ENCODE results near the gene LHFPL3. TPM values are rescaled to one million over a fixed set of nuclear protein-coding genes. Genes with fewer than 3 reads are reported as not detected.

The LHFPL3 gene
- total and polyA plus RNA-seq, 2 donors (not counting 3 experiments of a cell fraction or from before 2014, with no cell fraction given) = not detected

DNA sequence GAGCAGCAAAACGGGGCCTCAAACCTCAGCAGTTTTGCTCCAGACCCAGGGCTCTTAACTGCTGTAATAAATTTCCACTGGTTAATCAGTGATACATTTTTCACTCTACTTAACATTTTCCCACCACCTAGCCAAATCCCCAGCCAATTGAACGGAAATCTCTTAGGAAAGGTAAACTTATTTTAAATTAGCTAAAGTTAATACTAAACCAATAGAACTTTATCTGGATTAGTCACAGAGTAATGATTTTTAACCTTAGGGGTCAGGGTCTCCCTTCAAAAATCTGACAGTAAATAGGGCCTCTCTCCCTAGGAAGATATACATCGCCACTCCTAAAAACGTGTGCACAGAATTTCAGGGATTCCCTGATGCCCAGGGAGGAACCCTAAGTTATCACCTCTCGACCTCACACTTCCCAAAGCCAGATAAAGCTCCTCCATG, 598.2 kb downstream of the LHFPL3 start:
- Histone ChIP-seq H3K4me3 (replicated peaks in 1 of 3; ENCODE audit: insufficient read depth in 1 of 3, low read depth in 1 of 3, low read length in 3 of 3) (no peak overlapping the region), H3K27ac (ENCODE audit: insufficient read depth, low read depth, low read length) (no peak overlapping the region), H3K4me1 (ENCODE audit: control insufficient read depth, extremely low read depth, insufficient read depth, low read length) (peaks cover 15% of the 10 kb centered on the region), H3K27me3 (ENCODE audit: control insufficient read depth in 2 of 2, insufficient read depth in 2 of 2, low read length in 2 of 2) (no peaks in the 10 kb centered on the region), H3K4me2 (ENCODE audit: insufficient read depth, low read length) (no peak overlapping the region), H4K20me1 (replicated peaks; ENCODE audit: control insufficient read depth, extremely low read depth, insufficient read depth, low read length) (no peaks in the 10 kb centered on the region), H3K9me1 (replicated peaks; ENCODE audit: control insufficient read depth, extremely low read depth, insufficient read depth, low read length) (no peaks in the 10 kb centered on the region), H3K36me3 (ENCODE audit: control insufficient read depth in 2 of 2, extremely low read depth in 1 of 2, insufficient read depth in 2 of 2, low read length in 2 of 2) (no peaks in the 10 kb centered on the region), H3K79me2 (ENCODE audit: control insufficient read depth, insufficient read depth, low read length) (no peaks in the 10 kb centered on the region), H2AFZ (ENCODE audit: low read depth, low read length) (no peak overlapping the region), H3K9ac (replicated peaks; ENCODE audit: extremely low read depth, insufficient read depth, low read length) (no peak overlapping the region), H3K9me3 (replicated peaks; ENCODE audit: control insufficient read depth, insufficient read depth, low read length) (no peaks in the 10 kb centered on the region)
- TF ChIP-seq MAX (IDR thresholded peaks at IDR 0.05; ENCODE audit: insufficient read depth, insufficient read length) (no peak), POLR2A (IDR thresholded peaks at IDR 0.05; ENCODE audit: low read depth, low read length) (no peak), FOS (IDR thresholded peaks at IDR 0.05; ENCODE audit: borderline replicate concordance, insufficient read depth, low read length) (no peak), POLR2AphosphoS5 (IDR thresholded peaks at IDR 0.05; ENCODE audit: insufficient read depth, low read depth, low read length) (no peak), EZH2 (IDR thresholded peaks at IDR 0.05; ENCODE audit: borderline replicate concordance, low read depth, low read length, severe bottlenecking) (no peak), JUN (IDR thresholded peaks at IDR 0.05; ENCODE audit: borderline replicate concordance, insufficient read depth, insufficient read length, low read depth) (no peak), MYC (IDR thresholded peaks at IDR 0.05; ENCODE audit: low read depth, low read length) (no peak), GATA2 (IDR thresholded peaks at IDR 0.05; ENCODE audit: insufficient read depth, insufficient read length, low read depth, low read length) (no peak)
- TF ChIP-seq, protein P1, sequence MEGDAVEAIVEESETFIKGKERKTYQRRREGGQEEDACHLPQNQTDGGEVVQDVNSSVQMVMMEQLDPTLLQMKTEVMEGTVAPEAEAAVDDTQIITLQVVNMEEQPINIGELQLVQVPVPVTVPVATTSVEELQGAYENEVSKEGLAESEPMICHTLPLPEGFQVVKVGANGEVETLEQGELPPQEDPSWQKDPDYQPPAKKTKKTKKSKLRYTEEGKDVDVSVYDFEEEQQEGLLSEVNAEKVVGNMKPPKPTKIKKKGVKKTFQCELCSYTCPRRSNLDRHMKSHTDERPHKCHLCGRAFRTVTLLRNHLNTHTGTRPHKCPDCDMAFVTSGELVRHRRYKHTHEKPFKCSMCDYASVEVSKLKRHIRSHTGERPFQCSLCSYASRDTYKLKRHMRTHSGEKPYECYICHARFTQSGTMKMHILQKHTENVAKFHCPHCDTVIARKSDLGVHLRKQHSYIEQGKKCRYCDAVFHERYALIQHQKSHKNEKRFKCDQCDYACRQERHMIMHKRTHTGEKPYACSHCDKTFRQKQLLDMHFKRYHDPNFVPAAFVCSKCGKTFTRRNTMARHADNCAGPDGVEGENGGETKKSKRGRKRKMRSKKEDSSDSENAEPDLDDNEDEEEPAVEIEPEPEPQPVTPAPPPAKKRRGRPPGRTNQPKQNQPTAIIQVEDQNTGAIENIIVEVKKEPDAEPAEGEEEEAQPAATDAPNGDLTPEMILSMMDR (IDR thresholded peaks at IDR 0.05; ENCODE audit: extremely low read depth in 1 of 2, insufficient read depth in 1 of 2, low read depth in 1 of 2, low read length in 2 of 2) = no peak
- dilution Hi-C loops (cut with MboI; ENCODE audit: extremely low pct_ligation_motif_present, low sequenced_read_pairs) (no loop called here), intact Hi-C loops (cut with micrococcal nuclease) (no loop called here)
- ChIA-PET CTCF (interaction anchor here (0.9 to 5.9 kb wide), 5 partner anchors 8 to 54 kb away, joined by 4 to 72 read pairs (median 5); no protein-coding TSS in a partner anchor), POLR2A (no interaction called here)
- DNase-seq (ENCODE audit: low read depth, low spot score) = no peak
- BruUV-seq (replicated peaks) = no TSS peak
- FAIRE-seq = no peak

Data from endothelial cell of umbilical vein (primary cell).